GM04503 (cell line): Measurements from ENCODE around the gene MAML2.
"Not testable (repeated sequence)": the region's sequence is repeated elsewhere in the genome, so short reads cannot be mapped to it uniquely, and the experiment has no call there.

Experiments
- DNase-seq: peaks from one replicate; pipeline ENCODE4 v3.0.0-alpha.2; 2012; ENCODE audit warnings: low read depth

MAML2 gene

DNA sequence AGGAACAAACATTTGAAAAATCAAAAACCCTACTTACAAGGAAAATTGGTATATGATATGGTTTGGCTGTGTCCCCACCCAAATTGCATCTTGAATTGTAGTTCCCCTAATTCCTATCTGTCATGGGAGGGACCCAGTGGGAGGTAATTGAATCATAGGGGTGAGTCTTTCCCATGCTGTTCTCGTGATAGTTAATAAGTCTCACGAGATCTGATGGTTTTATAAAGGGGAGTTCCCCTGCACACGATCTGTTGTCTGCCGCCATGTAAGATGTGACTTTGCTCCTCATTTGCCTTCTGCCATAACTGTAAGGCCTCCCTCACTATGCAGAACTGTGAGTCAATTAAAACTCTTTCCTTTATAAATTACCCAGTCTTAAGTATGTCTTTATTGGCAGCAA lies 74.5 kb downstream of the MAML2 start:
- DNase-seq: not testable (repeated sequence)

DNA sequence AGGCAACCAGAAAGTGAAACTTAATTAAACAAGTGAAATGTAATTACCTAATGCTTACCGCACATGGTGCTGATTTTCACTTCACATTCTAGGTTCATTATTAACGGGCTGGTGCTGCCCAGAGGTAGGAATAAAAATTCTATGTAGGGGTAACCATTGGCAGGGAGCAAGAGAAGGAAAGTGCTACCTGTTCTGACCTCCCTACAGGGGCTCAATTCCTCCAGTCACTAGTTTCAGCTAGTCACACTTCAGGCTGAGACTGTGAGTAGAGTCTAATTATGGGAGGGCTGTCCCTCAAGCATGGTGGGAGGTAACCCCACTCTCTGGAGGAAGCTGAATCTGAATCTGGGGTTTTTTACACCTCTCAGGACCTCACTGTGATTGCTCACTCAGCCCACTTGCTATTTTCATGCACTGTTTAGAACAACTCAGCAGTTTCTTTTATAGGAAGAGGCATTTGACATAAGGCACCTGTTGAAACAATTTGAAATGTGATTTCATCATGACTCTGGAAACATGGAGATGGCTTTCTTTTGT lies 75.4 kb downstream of the MAML2 start:
- DNase-seq: no peak

DNA sequence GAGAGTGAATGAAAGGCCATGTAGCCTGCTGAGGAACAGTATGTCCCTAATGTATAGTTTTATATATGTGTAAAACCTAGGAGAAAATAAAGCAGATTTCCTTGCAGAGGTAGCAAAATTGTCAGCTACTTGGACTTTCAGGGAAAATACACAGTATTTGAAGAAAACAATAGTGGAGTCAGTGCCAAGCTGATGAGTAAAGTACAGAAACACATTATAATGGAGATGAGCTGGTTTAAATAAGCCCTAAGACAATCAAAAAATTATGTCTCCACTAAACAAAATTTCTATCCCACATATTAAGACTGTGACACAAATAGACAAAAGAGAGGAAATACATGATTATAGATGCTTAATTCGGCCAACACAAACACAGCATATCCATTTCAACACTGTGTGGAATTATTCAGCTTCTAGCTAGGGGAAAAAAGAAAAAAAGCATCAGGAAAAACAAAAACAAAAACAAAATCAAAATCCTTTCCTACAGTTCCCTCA lies 75.9 kb downstream of the MAML2 start:
- no peak for DNase-seq

DNA sequence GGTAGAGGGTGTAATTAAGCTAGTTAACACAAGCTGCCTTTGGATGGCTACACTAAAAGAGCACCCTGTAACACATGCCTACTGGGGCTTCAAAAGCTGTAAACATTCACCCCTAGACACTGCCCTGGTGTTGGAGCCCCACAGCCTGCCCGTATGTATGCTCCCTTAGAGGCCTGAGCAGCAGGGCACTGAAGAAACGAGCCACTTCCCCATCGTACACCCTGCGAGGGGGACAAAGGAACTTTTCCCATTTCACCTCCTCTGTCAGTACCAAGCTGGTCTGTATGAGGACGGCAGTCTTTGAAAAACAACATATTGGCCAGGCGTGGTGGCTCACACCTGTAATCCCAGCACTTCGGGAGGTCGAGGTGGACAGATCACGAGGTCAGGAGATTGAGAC lies 77.0 kb downstream of the MAML2 start:
- no peak for DNase-seq

DNA sequence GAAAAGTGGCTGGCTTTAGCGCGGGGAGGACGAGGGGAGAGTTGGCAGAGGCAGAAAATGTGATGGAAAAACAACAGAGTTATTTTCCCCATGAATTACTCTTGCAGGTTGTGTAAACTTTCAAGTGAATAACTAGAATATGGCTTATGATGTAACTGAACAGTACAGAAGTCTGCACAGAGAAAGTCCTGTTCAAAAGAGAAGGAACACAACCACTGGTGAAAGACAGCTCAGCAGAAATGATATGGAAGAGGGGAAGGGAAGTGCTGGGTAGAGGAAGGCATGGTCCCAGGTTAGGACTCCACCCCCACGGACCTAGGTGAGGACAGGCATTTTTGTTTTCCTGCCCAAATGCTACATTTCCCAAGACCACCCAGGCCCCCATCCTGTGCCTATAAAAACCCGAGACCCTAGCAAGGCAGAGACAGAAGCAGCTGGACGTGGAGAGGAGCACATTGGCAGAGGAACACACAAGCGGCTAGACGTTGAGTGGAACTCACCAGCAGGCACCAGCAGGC lies 77.7 kb downstream of the MAML2 start:
- no peak for DNase-seq

DNA sequence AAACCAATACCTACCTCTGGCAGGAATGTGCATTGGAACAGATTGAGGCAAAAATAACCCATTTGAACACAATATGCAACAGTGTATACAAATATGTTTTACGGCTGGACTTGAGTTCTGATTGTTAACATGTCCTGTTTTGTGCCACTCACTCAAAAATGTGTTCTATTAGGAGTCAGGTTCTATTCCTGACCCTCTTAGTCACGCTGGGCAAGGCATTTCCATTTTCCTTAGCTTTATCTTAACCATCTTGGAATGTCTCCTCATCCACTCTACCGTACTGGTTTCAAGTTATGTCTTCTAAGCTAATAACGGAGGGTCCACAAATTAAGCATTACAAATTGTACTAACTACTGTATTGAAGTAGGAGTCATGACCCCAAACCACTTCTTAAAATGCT lies 78.6 kb downstream of the MAML2 start:
- no peak for DNase-seq

DNA sequence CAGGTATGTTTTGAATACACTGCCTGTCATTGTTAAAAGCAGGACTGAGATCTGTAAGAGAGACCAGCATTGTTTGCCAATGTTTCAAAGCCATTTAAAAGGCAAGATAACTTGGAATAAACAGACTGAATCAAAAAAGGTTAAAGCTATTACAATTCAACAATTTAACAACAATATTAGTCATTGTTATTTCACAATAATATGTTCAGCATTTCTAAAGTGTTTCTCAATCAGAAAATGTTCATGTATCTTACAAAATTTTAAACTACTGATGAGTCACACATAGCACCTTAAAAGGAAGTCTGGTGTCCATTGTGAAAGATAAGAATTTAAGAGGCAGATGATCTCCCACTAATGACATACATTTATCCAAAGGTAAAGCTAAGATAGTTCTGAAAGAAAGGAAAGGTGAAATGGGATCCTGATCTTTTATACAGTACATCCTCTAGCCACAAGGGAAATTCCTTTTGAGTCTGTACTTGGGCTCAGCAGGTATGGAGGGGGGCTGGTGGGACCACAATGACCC lies 79.7 kb downstream of the MAML2 start:
- DNase-seq: peak; percentile 81

DNA sequence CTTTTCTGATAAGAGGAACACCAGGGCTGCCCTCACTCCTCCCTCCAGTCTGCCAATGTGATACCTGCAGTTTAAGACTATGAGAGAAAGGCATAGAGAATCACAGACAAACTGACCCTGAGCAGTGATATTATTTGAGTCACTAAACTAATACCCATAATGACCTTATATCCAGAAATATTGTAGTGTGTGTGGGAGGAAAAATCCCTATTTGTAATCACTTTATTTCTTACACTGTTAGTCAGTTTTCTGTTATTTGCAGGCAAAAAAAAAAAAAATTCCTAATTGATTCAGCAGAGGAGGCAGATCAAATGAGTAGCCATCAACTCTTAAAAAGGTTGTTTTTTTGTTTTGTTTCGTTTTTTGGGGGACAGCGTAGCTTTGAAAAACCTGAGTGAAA lies 82.5 kb downstream of the MAML2 start:
- no peak for DNase-seq

DNA sequence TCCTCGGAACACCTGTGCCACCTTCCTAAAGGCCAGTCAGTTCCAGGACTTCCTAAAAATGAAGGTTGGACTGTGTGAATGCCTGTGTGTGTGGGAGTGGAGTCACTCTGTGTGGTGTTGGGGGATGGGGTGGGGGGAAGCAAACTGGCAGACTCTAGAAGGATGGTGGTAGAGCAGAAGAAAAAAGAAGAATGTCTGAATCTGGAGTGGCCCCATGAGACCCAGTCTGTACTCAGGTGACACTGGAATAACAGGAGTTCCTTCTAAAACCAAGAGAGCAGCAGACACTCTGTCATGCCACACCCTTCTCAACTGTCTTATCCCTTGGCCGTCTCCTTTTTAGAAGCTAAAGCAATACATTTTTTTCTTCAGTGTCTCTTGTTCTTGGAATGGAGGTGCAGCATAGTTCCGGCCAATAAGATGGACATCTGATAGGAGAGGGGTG lies 82.9 kb downstream of the MAML2 start:
- DNase-seq: no peak

DNA sequence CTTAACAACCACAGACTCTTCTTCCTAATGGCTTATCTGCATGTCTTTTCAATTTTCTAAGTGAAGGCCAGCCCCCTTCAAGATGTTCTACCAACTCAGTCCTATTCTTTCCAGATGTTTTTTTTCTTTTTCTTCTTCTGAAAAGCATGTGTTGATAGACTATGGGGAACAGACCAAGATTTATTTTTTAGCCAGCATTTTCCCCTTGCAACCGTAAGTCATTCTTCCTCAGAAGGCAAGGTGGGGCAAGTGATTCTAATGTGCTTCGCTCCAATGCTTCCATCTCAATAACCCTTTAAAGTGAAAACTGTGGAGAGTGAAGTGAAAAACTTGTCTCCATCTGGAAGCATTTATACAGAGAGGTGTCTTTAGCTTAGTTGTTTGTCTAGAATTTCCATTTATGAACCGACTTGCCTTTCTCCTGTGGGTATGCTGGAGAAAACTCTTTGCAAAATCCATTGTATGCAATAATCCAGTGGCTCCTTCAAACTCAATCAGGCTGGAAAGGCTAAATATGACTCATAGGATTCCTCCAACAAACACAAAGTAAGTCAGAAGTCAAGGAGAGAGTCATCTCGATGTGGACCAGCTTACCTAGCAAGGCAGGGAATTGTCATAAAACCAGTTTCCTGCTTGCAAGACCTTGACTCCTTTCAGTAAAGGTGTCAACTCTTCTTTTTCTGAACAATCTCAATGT lies 83.7 kb downstream of the MAML2 start:
- DNase-seq: no peak

DNA sequence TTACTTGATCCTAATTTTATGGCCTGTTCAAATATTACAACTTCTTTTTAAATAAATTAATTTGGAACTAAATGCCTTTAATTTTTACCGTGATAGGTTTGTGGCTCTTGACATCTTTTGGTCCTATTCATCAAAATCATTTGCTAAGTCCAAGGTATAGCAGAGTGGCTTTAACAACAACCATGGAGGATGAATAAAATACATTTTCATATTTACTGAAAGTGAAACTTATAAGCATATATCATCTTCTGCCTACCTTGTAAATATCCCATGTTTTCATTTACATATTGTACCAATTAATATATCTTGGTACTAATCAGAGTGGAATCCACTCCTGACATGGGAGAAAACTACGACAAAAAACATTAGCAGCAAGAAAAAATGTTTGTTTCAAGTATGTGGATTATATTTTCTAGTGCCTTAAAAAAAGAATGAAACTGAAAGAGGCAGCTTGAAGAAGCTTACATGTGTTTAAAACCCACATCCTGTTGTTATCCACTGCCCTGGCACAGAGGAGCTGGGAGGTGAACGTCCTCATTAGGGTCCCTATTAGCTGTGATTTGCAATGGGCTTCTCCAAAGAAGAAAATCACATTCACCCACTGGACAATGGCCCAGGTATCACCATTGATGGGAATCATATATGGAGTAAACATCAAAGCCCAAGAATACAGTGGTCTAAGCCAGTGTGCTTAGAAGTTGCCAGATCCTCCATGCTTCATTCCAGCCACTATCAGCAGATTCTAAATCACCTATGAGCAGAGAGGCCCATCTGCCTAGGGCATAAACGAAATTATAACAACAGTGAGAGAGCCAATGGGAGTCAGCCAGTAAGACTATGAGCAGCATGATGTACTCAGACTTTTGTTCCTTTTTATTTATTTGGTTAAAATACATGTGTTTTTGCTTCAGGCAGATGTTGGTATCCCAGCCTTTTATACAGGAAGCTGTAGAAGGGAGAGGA lies 84.7 kb downstream of the MAML2 start:
- DNase-seq: no peak

DNA sequence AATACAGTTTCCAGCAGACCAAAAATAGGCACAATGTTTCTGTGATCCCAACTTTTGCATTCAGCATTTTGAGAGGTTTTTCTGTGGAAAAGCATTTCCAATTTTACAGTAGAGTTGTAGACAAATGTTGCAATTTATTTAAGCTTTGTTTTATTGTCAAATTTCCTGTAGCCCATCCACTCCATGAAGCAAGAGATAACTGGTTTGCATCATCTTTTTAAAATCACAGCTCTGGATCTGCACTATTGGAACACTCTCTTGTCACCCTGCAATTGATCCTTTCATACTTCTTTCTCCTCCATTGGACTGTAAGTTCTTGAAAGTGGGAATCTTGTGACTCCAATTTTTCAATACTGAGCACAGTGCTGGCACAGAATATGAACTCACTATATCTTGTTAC lies 86.0 kb downstream of the MAML2 start:
- DNase-seq: no peak

DNA sequence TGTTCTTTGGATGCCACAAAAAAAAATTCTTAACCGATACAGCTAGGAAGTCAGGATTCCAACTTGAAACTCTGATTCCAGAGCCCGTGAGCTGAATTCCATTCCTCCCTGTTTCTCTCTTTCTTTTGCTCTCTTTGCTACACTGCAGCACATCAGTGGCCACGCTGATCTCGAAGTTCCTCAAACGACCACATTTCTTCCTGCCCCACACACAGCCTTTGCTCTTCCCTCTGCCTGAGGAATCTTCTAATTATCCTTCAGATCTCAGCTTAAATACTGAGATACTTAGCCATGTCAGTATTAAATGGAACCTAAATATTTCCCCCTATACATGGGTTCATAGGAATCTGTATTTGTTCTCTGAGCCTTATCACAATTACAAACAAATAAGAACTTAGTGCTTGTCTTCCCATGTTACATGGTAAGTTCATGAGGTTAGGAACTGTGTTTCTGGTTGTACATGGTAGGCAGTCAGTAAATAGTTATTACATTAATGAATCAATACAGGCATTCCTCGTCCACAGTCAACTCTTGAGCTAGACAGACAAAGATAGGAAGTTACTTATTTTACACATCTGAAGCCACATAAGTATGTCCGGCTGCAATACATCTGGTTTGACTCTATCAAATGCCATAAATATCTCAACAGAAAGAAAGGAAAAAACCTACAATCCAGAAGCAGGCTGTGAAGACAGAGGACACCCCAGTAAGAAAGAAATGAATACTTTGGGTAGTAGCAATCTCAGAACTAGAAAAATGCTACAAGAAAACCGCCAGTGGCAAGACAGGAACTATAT lies 86.6 kb downstream of the MAML2 start:
- DNase-seq: no peak

DNA sequence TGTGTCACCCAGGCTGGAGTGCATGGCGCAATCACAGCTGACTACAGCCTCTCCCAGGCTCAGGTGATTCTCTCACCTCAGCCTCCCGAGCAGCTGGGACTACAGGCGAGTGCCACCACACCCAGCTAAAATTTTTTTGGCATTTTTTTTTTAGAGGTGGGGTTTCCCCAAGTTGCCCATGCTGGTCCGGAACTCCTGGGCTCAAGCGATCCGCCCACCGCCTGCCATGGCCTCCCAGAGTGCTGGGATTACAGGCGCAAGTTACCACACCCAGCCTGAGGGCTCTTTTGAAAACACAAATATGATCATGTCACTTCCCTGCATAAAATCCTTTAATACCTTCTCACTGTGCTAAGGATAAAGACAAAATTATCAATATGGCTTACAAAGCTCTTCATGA lies 88.1 kb downstream of the MAML2 start:
- DNase-seq: no peak

DNA sequence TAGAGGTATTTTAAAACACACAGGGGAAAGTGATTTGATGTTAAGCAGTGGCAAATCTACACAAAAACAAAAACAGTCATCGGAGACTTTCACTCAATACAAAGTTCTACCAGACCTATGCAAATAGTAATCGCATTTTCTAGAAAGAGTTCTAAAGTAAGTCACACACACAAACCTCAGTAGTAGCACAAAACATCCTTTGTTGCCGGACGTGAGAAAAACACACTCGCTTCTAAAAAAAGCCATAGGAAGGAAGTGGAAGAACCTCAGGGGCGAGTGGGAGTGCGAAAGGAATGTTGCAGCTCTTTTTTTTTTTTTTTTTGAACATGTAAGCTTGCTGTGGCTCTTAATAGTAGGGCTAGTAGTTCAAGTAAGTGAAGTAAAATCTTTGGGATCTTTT lies 88.9 kb downstream of the MAML2 start:
- no peak for DNase-seq

DNA sequence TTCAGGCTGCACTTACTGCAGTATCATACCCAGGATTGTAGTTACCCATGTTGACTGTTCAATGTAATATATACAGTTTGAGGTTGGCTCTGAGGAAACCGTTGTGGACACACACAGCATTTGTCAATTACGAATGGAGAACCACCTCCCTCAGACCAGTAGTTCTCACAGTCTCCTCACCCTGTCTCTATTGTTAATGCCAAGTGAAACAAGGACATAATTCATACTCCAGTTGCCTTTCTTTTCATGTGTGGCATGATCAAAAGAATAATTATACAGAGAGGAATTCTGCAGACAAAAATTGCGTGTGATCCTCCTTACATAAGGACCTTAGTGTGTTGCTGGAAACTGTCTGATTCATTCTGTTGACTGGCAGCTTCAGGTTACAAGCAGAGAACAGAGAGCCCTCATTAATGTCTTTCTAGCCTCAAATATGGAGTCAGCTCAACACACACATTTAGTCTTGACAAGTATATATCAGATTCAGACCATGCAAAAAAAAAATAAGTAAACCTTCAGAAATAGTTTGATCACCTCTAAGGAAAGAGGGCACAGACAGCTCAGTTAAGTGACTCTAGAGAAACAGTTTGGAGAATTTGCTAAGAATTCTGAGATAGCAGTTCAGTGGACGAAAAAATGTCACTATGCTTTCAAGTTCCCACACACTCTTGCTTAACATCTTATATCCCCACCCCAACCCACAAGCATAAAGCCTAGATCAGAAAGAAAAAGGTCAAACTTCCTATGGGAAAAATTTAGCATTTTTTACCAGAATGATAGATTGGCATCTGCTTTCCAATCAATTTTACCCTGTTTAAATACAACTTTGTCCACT lies 96.1 kb downstream of the MAML2 start:
- DNase-seq: no peak

DNA sequence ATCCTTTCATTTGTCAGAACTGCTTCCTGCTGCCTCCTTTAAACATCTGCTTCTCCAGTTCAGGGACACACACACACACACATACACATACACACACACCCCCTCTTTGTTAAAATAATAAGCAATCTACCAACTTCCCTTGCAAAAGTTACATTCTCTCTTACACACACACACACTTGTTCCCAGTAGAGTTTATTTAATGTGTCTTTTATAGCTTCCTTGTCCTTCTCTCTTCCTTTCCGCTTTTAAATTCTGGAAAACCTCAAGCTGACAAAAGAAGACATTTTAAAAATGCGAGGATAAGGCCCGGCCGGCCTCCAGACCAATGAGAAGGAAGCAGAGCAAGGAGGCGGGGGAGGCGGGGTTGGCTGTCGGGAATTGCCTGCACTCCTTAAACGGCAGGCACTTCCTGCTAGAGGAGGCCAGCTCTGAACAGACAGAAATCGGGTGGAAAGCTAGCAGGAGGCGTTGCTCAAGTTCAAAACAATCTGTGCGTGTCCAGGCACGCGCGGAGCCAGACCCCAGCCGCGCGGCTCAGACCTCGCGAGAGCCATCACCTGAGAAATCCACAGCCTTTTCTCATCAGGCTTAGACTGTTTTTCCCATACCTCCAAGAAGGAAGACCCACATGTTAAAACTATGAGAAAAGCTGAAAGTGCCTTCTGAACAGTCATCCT lies 99.9 kb downstream of the MAML2 start:
- peak; percentile 86 for DNase-seq

DNA sequence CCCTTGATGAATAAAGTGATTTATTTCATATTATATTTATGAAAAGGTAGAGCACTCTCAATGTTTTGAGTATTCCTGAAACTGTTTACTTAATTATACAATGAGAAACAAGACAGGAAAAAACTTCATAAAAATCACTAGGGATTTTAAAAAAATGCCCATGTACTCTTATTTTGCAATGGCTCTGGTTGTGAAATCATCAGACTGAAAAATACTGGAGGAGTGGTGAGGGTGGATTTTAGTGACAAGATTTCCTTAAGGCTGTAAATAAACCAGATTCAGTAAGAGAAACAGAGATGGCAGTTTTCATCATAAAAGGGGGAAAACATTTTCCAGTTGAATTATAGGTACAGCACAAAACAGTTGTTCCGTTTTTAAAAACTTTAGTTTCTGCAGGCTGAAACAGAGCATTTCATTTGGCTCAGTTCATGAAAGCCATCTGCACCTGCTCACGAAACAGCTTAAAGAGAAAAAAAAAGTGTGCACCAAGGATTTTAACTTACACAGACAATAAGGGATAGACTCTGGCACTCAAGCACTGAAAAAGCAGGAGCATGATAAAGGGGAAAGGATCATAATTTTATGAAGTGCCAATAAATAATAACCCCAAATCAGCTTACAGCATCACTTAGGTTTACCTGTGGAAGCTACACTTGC lies 100.7 kb downstream of the MAML2 start:
- no peak for DNase-seq

DNA sequence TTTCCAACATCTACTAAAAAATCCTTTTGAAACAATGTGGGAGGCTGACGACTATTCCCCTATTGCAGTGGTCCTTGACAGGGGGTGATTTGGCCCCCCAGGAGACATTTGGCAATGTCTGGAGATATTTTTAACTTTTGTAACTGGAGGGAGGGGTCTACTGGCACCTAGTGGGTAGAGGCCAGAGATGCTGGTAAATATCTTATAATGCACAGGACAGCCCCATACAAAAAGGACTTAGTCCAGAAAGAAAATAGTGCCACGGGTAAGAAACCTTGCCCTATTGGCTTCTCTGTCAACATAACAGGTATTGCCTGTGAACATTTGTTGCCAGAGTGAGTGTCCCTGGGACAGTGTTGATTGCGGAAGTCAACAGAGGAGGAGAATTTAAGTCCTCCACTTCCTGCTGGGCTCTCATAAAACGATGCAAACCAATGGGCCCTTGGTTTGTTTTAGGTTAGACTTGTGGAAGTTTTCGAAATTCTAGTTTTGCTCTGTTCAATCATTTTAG lies 101.6 kb downstream of the MAML2 start:
- DNase-seq: no peak
